GM19467 (cell line): ENCODE data around the gene XYLT2.
"Not testable (repeated sequence)": the region's sequence is repeated elsewhere in the genome, so short reads cannot be mapped to it uniquely, and the experiment has no call there.

Experiments
- ATAC-seq: cut with Tn5 transposase; IDR thresholded peaks from one replicate; pipeline ENCODE4 v1.9.1; 2021; ENCODE audit warnings: mild to moderate bottlenecking, moderate library complexity; ENCODE audit not compliant: unreplicated experiment

The XYLT2 gene

DNA sequence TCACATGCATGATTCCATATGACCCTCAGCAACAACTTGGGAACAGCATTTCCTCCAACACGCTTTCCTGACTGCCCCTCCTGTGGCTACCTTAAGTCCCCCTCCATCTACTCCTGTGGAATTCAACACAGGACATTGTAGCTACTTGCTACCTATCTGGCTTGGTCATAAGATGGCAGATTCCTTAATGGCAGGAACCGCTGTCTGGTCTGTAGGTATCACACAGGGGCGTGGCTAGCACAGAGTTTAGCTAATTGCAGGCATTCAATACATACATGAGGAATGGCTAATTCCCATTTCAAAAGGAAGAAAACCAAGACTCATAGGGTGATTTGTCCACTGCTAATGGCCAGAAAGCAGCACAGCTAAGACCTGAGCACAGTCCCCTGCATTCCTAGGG lies 42.8 kb downstream of the XYLT2 start:
- no peak for ATAC-seq

DNA sequence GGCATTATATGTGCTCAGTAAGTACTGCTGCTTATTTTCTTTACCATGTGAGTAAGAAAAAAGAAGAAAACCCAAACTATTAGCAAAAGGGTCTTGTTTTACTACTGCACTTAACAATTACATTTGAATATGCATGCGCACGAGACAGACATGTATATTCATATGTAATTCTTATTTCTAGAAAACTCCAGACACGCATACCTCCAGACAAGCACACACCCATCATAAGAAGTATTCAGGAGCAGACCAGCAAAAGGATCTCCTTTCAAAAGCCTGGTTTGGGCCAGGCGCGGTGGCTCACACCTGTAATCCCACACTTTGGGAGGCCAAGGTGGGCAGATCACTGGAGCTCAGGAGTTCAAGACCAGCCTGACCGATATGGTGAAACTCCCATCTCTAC lies 43.6 kb downstream of the XYLT2 start:
- no peak for ATAC-seq

DNA sequence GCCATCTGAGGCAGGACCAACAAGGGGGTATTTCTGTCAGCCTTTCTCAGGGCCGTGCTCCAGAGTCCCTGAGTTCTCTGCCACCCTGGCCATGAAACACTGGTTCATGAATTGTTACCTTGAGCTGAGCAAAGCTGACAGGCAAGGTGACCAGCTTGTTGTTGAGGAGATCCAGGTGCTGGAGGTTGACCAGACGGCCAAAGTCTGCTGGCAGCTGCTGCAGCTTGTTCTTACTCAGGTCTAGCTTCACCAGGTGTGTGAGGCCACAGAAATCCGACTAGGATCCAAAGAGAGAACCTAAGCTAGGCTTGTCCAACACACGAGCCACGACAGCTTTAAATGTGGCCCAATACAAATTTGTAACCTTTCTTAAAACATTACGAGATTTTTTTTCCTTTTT lies 46.7 kb downstream of the XYLT2 start:
- ATAC-seq, result no peak

DNA sequence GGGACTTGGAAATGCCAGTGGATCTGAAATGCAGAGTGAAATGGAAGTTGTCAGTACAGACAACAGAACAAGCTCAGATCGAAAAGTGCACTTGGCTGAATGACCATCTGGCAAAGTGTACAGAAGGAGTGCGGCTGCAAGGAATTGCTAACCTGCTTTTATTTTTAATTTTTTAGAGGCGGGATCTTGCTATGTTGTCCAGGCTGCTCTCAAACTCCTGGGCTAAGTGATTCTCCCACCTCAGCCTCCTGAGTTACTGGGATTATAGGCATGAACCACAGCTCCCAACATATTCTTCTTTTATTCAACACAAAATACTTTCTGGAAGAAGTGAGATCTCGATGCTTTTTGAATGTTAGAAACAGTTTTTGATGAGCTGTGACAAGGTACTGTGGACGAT lies 47.8 kb downstream of the XYLT2 start:
- no peak for ATAC-seq

DNA sequence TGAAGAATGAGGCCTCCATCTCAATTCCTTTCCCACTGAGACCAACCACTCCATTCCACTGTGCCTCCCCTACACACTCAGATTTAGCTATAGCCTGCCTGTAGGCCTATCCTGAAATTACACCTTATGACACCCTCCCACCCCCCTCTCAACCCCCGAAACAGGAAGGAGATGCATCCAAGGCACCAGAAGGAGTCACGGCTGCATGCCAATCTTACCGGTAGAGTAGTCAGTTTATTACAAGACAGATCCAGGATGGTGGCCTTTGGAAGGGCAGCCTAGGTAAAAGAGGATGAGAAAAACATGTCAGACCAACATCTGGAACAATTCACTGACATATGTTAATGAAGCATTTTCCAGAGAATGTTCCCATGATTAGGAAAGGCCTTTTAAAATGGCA lies 48.8 kb downstream of the XYLT2 start:
- ATAC-seq, result no peak

DNA sequence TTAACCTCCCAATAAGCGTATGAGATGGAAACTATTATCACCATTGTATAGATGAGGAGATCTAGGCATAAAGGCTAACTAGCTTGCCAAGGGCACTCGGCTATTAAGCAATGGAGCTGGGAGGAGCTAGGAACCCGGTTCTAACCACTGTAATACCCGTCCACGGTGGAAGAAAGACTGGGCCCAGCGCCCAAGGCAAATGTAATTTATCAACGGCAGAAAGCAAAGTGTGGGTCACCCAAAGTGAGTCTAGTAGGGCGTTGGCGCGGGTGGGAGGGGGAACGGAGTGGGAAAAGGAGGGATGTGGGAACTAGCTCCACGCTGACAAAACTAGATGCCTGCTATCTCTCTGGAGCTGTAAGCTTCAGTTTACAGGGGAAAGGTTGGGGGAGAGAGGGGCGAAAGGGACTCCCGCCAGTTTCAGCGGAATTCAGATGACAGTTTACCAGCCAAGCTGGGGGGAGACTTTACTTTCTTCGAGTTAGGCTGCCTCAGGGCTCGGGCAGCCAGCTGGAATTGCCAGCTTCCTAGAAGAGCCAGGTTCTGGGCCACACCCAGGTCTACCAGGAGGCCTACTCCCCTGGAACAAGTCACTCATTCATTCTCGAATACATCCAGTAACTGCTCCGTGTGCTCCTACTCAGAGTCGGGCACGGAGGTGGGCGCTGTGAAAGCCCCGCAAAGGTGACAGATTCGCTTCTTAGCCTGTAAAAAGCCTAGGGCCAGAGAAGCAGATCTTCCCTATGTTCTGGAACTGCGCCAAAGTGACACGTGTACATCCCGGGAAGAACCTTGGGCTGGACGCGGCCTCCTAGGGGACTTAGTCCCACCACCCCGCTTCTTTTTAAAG lies 50.6 kb downstream of the XYLT2 start:
- ATAC-seq, result no peak

DNA sequence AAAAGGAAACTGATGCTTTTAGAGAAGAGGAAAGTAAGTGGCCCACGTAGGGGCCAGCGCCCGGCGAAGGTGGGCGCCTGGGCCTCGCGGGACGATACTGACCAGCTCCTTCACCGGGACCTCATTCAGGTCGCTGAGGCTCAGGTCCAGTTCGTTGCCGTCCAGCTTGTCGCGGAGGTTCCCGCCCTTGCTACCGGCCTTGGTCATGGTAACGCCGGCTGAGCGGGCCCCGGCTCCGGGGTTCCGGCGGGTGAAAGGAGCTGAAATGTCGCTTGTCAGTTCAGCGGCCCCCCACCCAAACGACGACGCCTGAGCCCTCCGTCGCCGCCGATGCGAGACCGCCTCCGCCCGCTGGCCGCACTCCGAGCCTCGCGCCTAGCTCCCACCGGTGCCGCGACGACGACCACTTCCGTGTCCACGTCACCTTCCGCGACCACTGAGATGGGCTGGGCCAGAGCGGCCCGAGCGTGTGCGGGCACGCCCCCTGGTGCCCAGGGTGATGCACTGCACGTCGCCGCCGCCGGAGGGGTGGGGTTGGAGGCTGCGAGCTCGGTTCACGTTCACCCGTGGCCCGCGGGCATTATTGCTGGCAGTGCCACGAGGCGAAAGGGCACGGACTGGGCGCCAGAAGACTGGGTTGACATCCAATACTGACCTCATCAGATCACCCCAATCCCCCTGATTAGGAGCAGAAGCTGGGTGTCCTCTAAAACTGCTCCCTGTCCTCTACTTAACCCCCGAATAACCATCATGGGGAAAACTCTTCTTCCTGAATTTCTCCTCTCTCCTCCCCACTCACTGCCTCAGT lies 51.4 kb downstream of the XYLT2 start, which contains the start of gene LRRC59:
Gene LRRC59, minus strand, starts transcription at position 413 of the 808 bp plus-strand sequence. Its CDS starts 206 bp downstream, at position 207.
- peak; percentile 94 for ATAC-seq

DNA sequence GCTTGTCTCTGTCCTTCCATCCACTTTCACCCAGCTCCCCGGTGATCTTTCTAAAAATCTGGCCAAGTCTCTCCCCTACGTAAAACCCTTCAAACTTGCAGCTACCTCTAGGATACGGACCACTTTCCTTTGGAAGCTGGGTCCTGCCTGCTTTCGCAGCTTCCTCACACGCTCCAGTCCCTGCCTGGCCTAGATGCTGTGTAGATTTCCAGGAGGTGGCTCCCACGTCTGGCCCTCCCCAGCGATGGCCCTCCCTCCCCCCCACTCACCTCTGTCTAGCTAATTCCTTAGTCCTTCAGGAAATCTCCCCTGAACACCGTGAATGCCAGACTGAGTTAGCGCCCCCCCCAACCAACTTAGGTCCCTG lies 52.0 kb downstream of the XYLT2 start:
- no peak for ATAC-seq

DNA sequence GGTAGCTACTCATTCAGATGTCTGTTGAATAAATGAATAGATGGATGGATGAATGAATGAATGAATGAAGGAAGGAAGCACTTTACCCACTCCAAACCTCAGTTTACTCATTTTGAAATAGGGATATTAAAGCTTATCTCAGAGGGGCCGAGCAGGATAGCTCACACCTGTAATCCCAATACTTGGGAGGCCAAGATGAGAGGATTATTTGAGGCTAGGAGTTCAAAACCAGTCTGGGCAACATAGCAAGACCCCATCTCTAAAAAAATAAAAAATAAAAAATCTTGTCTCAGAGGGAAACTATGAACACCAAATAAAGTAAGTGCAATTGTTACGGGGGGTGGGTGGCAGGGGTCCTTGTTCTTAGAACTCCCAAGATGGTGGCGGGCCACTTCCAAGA lies 52.7 kb downstream of the XYLT2 start:
- not testable (repeated sequence) for ATAC-seq

DNA sequence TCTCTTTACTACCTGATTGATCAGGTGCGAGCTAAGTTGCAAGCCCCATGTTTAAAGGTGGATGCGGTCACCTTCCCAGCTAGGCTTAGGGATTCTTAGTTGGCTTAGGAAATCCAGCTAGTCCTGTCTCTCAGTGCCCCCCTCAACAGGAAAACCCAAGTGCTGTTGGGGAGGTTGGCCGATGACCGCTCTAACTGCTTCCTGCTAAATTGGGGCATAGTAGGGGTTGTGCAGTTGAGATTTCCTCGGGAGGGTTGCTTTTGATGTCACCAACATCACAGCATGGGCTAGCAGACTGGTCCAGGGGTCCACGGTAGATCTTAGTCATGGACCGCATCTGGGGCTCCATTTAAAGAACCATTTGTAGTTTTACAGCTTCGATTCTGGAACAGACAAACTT lies 53.7 kb downstream of the XYLT2 start:
- ATAC-seq, result not testable (repeated sequence)

DNA sequence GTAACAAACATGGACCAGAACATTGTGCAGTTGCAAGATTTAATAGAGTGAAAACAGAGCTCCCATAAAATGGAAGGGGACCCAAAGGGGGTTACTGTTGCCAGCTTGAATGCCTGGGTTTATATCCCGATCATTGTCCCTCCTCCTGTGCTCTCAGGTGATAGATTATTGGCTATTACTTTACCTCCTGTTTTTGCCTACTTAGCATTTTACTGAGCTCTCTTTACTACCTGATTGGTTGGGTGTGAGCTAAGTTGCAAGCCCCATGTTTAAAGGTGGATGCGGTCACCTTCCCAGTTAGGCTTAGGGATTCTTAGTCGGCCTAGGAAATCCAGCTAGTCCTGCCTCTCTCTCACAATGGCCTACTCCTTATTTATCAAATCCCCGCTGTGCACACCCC lies 59.4 kb downstream of the XYLT2 start:
- not testable (repeated sequence) for ATAC-seq

DNA sequence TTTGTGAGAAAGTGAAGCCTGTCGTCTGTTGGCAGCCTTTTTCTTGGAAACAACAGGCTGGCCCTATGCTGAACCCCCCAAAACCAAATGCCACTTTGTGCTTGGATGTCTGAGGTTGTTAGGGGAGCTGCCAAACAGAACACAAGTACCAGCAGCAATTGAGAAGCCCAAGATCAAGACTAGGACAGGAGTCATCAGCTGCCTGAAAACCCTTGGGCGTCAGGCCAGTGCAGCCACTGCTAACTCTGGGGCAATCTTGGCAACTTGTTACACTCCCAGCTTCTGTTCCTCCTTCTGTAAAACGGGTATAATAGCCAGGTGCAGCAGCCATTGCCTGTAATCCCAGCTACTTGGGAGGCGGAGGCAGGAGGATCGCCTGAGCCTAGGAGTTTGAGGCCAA lies 60.7 kb downstream of the XYLT2 start:
- no peak for ATAC-seq

DNA sequence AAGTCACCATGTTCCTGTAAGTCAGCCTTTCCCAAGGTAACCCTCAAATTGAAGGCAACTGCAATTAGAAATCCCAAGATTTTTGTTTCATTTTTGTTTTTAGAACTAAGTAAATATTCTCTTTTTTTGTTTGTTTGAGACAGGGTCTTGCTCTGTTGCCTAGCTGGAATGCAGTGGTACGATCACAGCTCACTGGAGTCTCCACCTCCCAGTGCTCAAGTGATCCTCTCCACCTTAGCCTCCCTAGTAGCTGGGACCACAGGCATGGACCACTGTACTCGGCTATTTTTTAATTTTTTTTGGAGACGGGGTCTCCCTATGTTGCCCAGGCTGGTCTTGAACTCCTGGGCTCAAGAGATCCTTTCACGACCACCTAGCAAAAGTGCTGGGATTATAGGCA lies 62.0 kb downstream of the XYLT2 start:
- no peak for ATAC-seq
